Astrocyte of the spinal cord (primary cell): ENCODE results near the gene MPDU1.
"Not testable (repeated sequence)": the region's sequence is repeated elsewhere in the genome, so short reads cannot be mapped to it uniquely, and the experiment has no call there.

Experiments used
- DNase-seq: peaks from one replicate; pipeline ENCODE4 v3.0.0; 2011; ENCODE audit warnings: low read depth, low spot score
- H3K4me3 ChIP-seq: 2 replicates; pipeline ENCODE4 v1.5.1; 2011; ENCODE audit warnings: low read depth, mild to moderate bottlenecking, low read length, moderate library complexity
- CTCF ChIP-seq: IDR thresholded peaks from 2 replicates; pipeline ENCODE4 v1.5.1; 2012; ENCODE audit warnings: low read depth, mild to moderate bottlenecking, low read length, inconsistent platforms
- in situ Hi-C: cut with HindIII; loops from 2 replicates; pipeline ENCODE4 v1.10.0; 2017; ENCODE audit warnings: low sequenced_read_pairs

Gene MPDU1

GRCh38 chr17:7589204-7589868, 5.7 kb downstream of the MPDU1 start:
- in situ Hi-C loops = no loop called here
- peak; percentile 84 for DNase-seq
- peak overlapping the region; percentile 13 for H3K4me3 ChIP-seq
- peak; percentile 93 for TF ChIP-seq CTCF

- no peak for TF ChIP-seq CTCF
- DNase-seq = peak; percentile 27
- peak within 1 kb of the TSS; percentile 13 for H3K4me3 ChIP-seq
- in situ Hi-C loops = no loop called here
Measured at GRCh38 chr17:7589891-7590691, 6.4 kb downstream of the MPDU1 start, which contains the start of gene SOX15. TSS of gene SOX15 (minus strand) at chr17:7590094. CDS start at chr17:7589676, 418 bp downstream.

GRCh38 chr17:7590743-7591142, 7.1 kb downstream of the MPDU1 start:
- DNase-seq = peak; percentile 65
- TF ChIP-seq CTCF = no peak
- in situ Hi-C loops = no loop called here
- H3K4me3 ChIP-seq = no peak overlapping the region

GRCh38 chr17:7591596-7591995, 7.9 kb downstream of the MPDU1 start:
- no peak for DNase-seq
- TF ChIP-seq CTCF = no peak
- H3K4me3 ChIP-seq = no peak overlapping the region
- in situ Hi-C loops = no loop called here

GRCh38 chr17:7592422-7593021, 8.9 kb downstream of the MPDU1 start:
- in situ Hi-C loops = no loop called here
- no peak for DNase-seq
- no peak for TF ChIP-seq CTCF
- no peak overlapping the region for H3K4me3 ChIP-seq

GRCh38 chr17:7593296-7593695, 9.6 kb downstream of the MPDU1 start:
- TF ChIP-seq CTCF = no peak
- no peak overlapping the region for H3K4me3 ChIP-seq
- in situ Hi-C loops = no loop called here
- DNase-seq = no peak

GRCh38 chr17:7597561-7597960, 13.9 kb downstream of the MPDU1 start:
- in situ Hi-C loops, DNase-seq, H3K4me3 ChIP-seq: not testable (repeated sequence)
